DOHH2 (cell line): Measurements from ENCODE around the gene FAM193A.

Experiments
- H3F3A ChIP-seq: fragments of 200-600 bp; sonication (generic), shearing (Covaris generic); 2 replicates; pipeline ENCODE4 v1.6.0; 2016; ENCODE audit warnings: antibody characterized with exemption, mild to moderate bottlenecking; ENCODE audit not compliant: control insufficient read depth, insufficient read depth
- H3K27ac ChIP-seq: fragments of 200-600 bp; sonication (generic); 2 replicates; pipeline ENCODE4 v1.5.1; 2014; ENCODE audit warnings: low read depth, mild to moderate bottlenecking, low read length, moderate library complexity
- H3K27me3 ChIP-seq: fragments of 200-600 bp; sonication (generic); 2 replicates; pipeline ENCODE4 v1.6.1; 2014; ENCODE audit warnings: mild to moderate bottlenecking, low read length, mixed read lengths; ENCODE audit not compliant: control insufficient read depth
- H3K36me3 ChIP-seq: fragments of 200-600 bp; sonication (generic); 2 replicates; pipeline ENCODE4 v1.6.1; 2014; ENCODE audit warnings: mild to moderate bottlenecking, low read length, moderate library complexity, mixed read lengths; ENCODE audit not compliant: control insufficient read depth
- H3K4me1 ChIP-seq: fragments of 200-600 bp; sonication (generic); 2 replicates; pipeline ENCODE4 v1.6.1; 2014; ENCODE audit warnings: mild to moderate bottlenecking, low read length, mixed read lengths; ENCODE audit not compliant: control insufficient read depth
- H3K4me2 ChIP-seq: fragments of 200-600 bp; sonication (generic); 2 replicates; pipeline ENCODE4 v1.6.0; 2014; ENCODE audit warnings: mild to moderate bottlenecking, low read length, moderate library complexity
- H3K4me3 ChIP-seq: fragments of 200-600 bp; sonication (generic); 2 replicates; pipeline ENCODE4 v1.5.1; 2014; ENCODE audit warnings: mild to moderate bottlenecking, low read length, mixed read lengths
- H3K79me2 ChIP-seq: fragments of 200-600 bp; sonication (generic); 2 replicates; pipeline ENCODE4 v1.6.1; 2014; ENCODE audit warnings: mild to moderate bottlenecking, low read length, mixed read lengths; ENCODE audit not compliant: control insufficient read depth
- H3K9me2 ChIP-seq: fragments of 200-600 bp; sonication (generic); replicated peaks from 2 replicates; pipeline ENCODE4 v1.6.1; 2014; ENCODE audit warnings: mild to moderate bottlenecking, low read length, mixed read lengths; ENCODE audit not compliant: control insufficient read depth
- H3K9me3 ChIP-seq: fragments of 200-600 bp; sonication (generic); 2 replicates; pipeline ENCODE4 v1.6.1; 2014; ENCODE audit warnings: antibody characterized with exemption, low read length, mixed read lengths; ENCODE audit not compliant: control insufficient read depth, insufficient read depth
- H4K20me1 ChIP-seq: fragments of 200-600 bp; sonication (generic); 2 replicates; pipeline ENCODE4 v1.6.0; 2014; ENCODE audit warnings: low read depth, mild to moderate bottlenecking, antibody characterized with exemption, low read length, moderate library complexity; ENCODE audit not compliant: control insufficient read depth, insufficient read depth
- EZH2phosphoT487 ChIP-seq: fragments of 200-600 bp; sonication (generic); IDR thresholded peaks from 2 replicates; pipeline ENCODE4 v1.6.1; 2017; ENCODE audit warnings: borderline replicate concordance, mild to moderate bottlenecking, antibody characterized with exemption, low read length, moderate library complexity, mixed read lengths
- TF ChIP-seq, protein P1 (sequence below): fragments of 200-600 bp; sonication (generic); IDR thresholded peaks from one replicate; pipeline ENCODE4 v1.5.1; 2014; ENCODE audit warnings: antibody characterized with exemption, mild to moderate bottlenecking, low read depth, low read length; ENCODE audit not compliant: poor library complexity, severe bottlenecking

FAM193A gene

DNA sequence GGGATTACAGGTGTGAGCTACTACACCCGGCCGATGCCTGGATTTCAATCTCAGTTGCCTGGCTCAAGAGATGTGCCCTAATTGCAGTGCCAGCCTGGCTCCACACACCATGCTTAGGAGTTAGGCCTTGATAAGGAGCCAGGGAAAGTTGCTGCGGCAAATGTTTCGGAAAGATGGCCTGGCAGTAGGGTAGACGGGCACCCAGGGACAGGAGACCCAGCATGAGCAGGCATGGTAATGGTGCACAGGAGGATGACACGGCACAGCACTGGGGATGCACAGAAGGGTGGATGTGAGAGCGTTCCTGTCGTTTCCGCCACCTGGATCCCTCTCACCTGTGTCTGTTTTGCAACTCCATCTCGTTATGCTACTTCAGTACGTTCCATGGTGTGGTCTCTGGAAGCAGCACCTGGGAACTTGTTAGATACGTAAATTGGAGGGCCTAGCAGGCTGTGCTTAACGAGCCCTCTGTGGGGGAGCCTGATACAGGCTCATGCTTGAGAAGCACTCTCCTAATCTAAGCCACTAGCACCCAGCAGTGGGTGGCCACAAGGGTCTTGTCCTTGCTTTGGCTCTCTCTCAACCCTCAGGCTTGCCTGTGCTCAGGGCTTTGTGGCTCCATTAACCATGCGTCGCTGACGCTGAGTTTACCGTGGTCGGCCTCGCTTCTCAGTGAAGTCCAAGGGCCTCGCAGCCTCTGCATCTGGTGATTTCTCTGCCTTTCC is 47.2 kb upstream of the FAM193A start:
- H3K79me2 ChIP-seq = peaks cover 98% of the 10 kb centered on the region
- TF ChIP-seq, protein P1, sequence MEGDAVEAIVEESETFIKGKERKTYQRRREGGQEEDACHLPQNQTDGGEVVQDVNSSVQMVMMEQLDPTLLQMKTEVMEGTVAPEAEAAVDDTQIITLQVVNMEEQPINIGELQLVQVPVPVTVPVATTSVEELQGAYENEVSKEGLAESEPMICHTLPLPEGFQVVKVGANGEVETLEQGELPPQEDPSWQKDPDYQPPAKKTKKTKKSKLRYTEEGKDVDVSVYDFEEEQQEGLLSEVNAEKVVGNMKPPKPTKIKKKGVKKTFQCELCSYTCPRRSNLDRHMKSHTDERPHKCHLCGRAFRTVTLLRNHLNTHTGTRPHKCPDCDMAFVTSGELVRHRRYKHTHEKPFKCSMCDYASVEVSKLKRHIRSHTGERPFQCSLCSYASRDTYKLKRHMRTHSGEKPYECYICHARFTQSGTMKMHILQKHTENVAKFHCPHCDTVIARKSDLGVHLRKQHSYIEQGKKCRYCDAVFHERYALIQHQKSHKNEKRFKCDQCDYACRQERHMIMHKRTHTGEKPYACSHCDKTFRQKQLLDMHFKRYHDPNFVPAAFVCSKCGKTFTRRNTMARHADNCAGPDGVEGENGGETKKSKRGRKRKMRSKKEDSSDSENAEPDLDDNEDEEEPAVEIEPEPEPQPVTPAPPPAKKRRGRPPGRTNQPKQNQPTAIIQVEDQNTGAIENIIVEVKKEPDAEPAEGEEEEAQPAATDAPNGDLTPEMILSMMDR = no peak
- TF ChIP-seq EZH2phosphoT487 = no peak
- H3K4me1 ChIP-seq = peaks cover 23% of the 10 kb centered on the region
- no peak overlapping the region for H3K4me3 ChIP-seq
- H3F3A ChIP-seq = peaks cover 6% of the 10 kb centered on the region
- peaks cover 48% of the 10 kb centered on the region for H4K20me1 ChIP-seq
- H3K27ac ChIP-seq = no peak overlapping the region
- H3K4me2 ChIP-seq = no peak overlapping the region
- H3K9me3 ChIP-seq = no peaks in the 10 kb centered on the region
- no peaks in the 10 kb centered on the region for H3K9me2 ChIP-seq
- H3K36me3 ChIP-seq = peaks cover 80% of the 10 kb centered on the region
- no peaks in the 10 kb centered on the region for H3K27me3 ChIP-seq

DNA sequence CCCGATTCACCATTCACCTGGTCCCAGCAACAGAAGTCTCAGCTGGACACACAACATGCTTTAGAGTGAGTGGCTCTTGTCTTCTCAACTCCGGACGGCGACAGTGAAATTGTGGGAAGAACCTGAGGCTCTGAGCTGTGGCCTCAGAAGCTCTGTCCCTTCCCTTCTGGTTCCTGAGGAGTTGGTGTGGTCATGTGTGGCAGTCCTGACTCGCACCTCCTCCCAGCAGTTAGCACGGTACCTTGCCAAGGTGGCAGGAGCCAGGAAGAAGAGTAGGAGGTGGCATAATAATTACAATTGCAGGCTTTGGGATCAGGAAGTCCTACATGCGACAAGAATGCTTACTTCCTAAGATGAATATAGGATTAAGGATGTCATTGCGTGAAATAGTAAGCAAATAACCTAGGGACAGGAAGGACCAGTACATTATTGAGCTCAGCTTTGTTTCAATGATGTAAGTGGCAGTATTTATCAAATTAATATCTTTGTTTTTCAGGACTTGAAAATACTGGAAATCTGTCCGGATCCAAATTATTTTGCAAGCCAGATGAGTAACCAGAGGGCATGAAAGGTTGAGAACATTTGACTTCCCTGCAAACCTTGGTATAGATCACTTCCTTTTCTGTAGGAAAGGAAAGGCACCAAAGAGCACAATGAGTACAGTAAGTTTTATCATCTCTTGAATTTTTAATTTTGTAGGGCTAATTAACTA is 46.5 kb upstream of the FAM193A start:
- Histone ChIP-seq H3K4me2 (no peak overlapping the region), H3K9me3 (no peaks in the 10 kb centered on the region), H4K20me1 (peaks cover 45% of the 10 kb centered on the region), H3K4me1 (peaks cover 16% of the 10 kb centered on the region), H3K27ac (no peak overlapping the region), H3K9me2 (no peaks in the 10 kb centered on the region), H3K36me3 (peaks cover 82% of the 10 kb centered on the region), H3K27me3 (no peaks in the 10 kb centered on the region), H3K79me2 (peaks cover 98% of the 10 kb centered on the region), H3K4me3 (no peak overlapping the region), H3F3A (no peaks in the 10 kb centered on the region)
- TF ChIP-seq EZH2phosphoT487 = no peak
- TF ChIP-seq, protein P1 = no peak

DNA sequence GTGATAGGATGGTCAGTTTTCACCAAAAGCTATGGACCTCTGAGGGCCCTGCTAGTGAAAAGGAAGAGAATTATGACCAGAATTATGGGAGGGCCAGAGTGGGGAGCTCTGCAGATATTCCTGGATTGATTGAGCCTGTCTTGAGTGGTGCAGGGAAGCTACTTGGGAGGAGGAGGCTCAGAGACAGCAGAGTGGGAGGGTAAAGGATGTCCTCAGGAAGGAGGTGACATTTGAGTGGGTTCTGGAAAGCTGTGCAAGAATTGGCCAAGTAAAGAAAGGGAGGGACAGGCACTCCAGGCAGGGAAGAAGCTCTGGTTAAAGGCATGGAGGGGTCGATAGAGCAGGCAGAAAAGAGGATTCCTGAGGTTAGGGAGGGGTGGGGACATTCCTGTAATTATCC is 43.5 kb upstream of the FAM193A start:
- peaks cover 21% of the 10 kb centered on the region for H3K4me1 ChIP-seq
- H3K36me3 ChIP-seq = peaks cover 87% of the 10 kb centered on the region
- H3K9me2 ChIP-seq = no peaks in the 10 kb centered on the region
- H3F3A ChIP-seq = no peaks in the 10 kb centered on the region
- H3K27me3 ChIP-seq = no peaks in the 10 kb centered on the region
- no peak overlapping the region for H3K4me2 ChIP-seq
- H3K27ac ChIP-seq = no peak overlapping the region
- H3K79me2 ChIP-seq = peaks cover 94% of the 10 kb centered on the region
- H3K9me3 ChIP-seq = no peaks in the 10 kb centered on the region
- no peak overlapping the region for H3K4me3 ChIP-seq
- H4K20me1 ChIP-seq = peaks cover 19% of the 10 kb centered on the region
- TF ChIP-seq, protein P1 = no peak
